CD4-positive, CD25-positive, alpha-beta regulatory T cell (primary cell): Measurements from ENCODE around the gene FRY. TPM values are rescaled to one million over a fixed set of nuclear protein-coding genes. Genes with fewer than 3 reads are reported as not detected.

Experiments used
- ATAC-seq, 2 donors: fragments of 150-1000 bp; cut with Tn5 transposase; one replicate each; pipeline ENCODE4 v1.10.0; 2021; ENCODE audit warnings: low read depth in 2 of 2, moderate number of reproducible peaks in 2 of 2, moderate library complexity in 1 of 2
- DNase-seq, 3 donors: peaks; one replicate each; pipeline versions ENCODE4 v3.0.0 to v3.0.0-alpha.2; 2012 to 2022; ENCODE audit warnings: mixed read lengths in 1 of 3
- H3K27ac ChIP-seq: one replicate; pipeline ENCODE4 v1.7.0; 2013; ENCODE audit warnings: mild to moderate bottlenecking, low read length; ENCODE audit not compliant: insufficient read depth, poor library complexity, severe bottlenecking
- H3K27me3 ChIP-seq: one replicate; pipeline ENCODE4 v1.7.0; 2013; ENCODE audit warnings: low read length; ENCODE audit not compliant: control insufficient read depth, insufficient read depth
- H3K36me3 ChIP-seq: one replicate; pipeline ENCODE4 v1.7.0; 2013; ENCODE audit warnings: mild to moderate bottlenecking, low read length, moderate library complexity; ENCODE audit not compliant: control insufficient read depth, insufficient read depth
- H3K4me1 ChIP-seq: 2 replicates; pipeline ENCODE4 v1.7.0; 2013; ENCODE audit warnings: mild to moderate bottlenecking, low read length; ENCODE audit not compliant: insufficient read depth, control insufficient read depth, poor library complexity, severe bottlenecking
- H3K4me3 ChIP-seq: one replicate; pipeline ENCODE4 v1.7.0; 2013; ENCODE audit warnings: low read depth, mild to moderate bottlenecking, low read length, moderate library complexity
- H3K9me3 ChIP-seq, 2 experiments: 1 replicate in 1 of 2; 2 replicates in 1 of 2; pipeline ENCODE4 v1.7.0; 2013; ENCODE audit warnings: low read length in 2 of 2, mild to moderate bottlenecking in 1 of 2, moderate library complexity in 1 of 2; ENCODE audit not compliant: control insufficient read depth in 2 of 2
- H3K27ac Mint-ChIP-seq, 3 donors: one replicate each; pipeline ENCODE4 v1.8.0; 2020 to 2022; ENCODE audit warnings: mild to moderate bottlenecking in 3 of 3, mixed read lengths in 3 of 3, moderate library complexity in 2 of 3
- H3K27me3 Mint-ChIP-seq: one replicate; pipeline ENCODE4 v1.8.0; 2022; ENCODE audit warnings: mild to moderate bottlenecking, mixed read lengths
- H3K36me3 Mint-ChIP-seq: one replicate; pipeline ENCODE4 v1.8.0; 2020; ENCODE audit warnings: mixed read lengths
- H3K4me1 Mint-ChIP-seq, 4 donors: one replicate each; pipeline ENCODE4 v1.8.0; 2020 to 2022; ENCODE audit warnings: mixed read lengths in 4 of 4, mild to moderate bottlenecking in 1 of 4
- H3K4me3 Mint-ChIP-seq, 4 donors: one replicate each; pipeline ENCODE4 v1.8.0; 2020 to 2022; ENCODE audit warnings: mild to moderate bottlenecking in 4 of 4, mixed read lengths in 4 of 4, moderate library complexity in 3 of 4
- H3K9me3 Mint-ChIP-seq, 7 donors: one replicate each; pipeline ENCODE4 v1.8.0; 2020 to 2022; ENCODE audit warnings: mixed read lengths in 7 of 7, mild to moderate bottlenecking in 3 of 7, moderate library complexity in 2 of 7
- polyA plus RNA-seq, 4 donors: library from polyadenylated mRNA; unstranded; fragments of 300-500 nt; fragmentation: Illumina TruSeq; gene quantifications; one replicate each; pipeline ENCODE4 v1.2.3, GENCODE V29; 2021
- total RNA-seq: library from RNA; stranded (reverse); gene quantifications from one replicate; pipeline ENCODE4 v1.2.3, GENCODE V29; 2022

FRY gene
- total and polyA plus RNA-seq, 5 donors from 2014 or later: 0.96 to 12.8 (median 1.0) TPM

- no peaks in the 10 kb centered on the region for H3K36me3 Mint-ChIP-seq
- Histone ChIP-seq H3K27ac (no peak overlapping the region), H3K27me3 (no peaks in the 10 kb centered on the region), H3K4me3 (no peak overlapping the region), H3K4me1 (no peaks in the 10 kb centered on the region), H3K36me3 (no peaks in the 10 kb centered on the region), H3K9me3 (no peaks in the 10 kb centered on the region)
- no peaks in the 10 kb centered on the region for H3K4me1 Mint-ChIP-seq
- H3K27me3 Mint-ChIP-seq: peaks cover 8% of the 10 kb centered on the region
- H3K27ac Mint-ChIP-seq: no peak overlapping the region
- no peak for DNase-seq
- no peak overlapping the region for H3K4me3 Mint-ChIP-seq
- no peak for ATAC-seq
- no peaks in the 10 kb centered on the region for H3K9me3 Mint-ChIP-seq
Measured at GRCh38 chr13:32264407-32264806, 232.8 kb downstream of the FRY start.

DNA sequence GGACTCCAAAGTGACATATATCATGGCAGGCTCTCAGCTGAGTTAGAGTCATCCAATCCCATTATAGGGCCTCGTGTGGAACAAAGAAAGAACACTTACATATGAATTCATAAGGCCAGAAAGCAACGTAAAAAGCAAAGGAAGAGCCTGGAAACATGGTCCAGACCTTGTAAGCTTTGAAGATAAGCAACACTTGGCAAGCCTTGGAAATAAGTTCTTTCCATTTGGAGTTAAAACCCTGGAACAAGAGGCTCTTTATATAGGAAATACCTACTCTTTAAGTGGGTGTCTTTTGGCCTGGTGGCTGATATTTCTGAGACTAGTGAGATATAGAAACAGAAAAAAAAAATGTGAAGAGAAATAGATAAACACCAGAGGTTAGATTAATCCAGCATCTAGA, 234.2 kb downstream of the FRY start:
- no peaks in the 10 kb centered on the region for H3K27me3 ChIP-seq
- no peak overlapping the region for H3K4me3 ChIP-seq
- no peak for ATAC-seq
- H3K27ac Mint-ChIP-seq: no peak overlapping the region
- H3K36me3 ChIP-seq: no peaks in the 10 kb centered on the region
- H3K9me3 Mint-ChIP-seq: no peaks in the 10 kb centered on the region
- H3K4me1 Mint-ChIP-seq: no peaks in the 10 kb centered on the region
- H3K27ac ChIP-seq: no peak overlapping the region
- no peak for DNase-seq
- no peaks in the 10 kb centered on the region for H3K4me1 ChIP-seq
- H3K27me3 Mint-ChIP-seq: peaks cover 4% of the 10 kb centered on the region
- H3K4me3 Mint-ChIP-seq: no peak overlapping the region
- H3K36me3 Mint-ChIP-seq: no peaks in the 10 kb centered on the region
- H3K9me3 ChIP-seq: no peaks in the 10 kb centered on the region

GRCh38 chr13:32266130-32266529, 234.6 kb downstream of the FRY start:
- no peak overlapping the region for H3K27ac ChIP-seq
- no peak overlapping the region for H3K27ac Mint-ChIP-seq
- no peak overlapping the region for H3K4me3 ChIP-seq
- no peaks in the 10 kb centered on the region for H3K9me3 ChIP-seq
- no peaks in the 10 kb centered on the region for H3K4me1 ChIP-seq
- H3K36me3 Mint-ChIP-seq: no peaks in the 10 kb centered on the region
- peaks cover 4% of the 10 kb centered on the region for H3K27me3 Mint-ChIP-seq
- peaks cover 0 to 1% (median 0%) of the 10 kb centered on the region in 7 donors for H3K9me3 Mint-ChIP-seq
- DNase-seq (no peak), ATAC-seq (no peak)
- no peaks in the 10 kb centered on the region for H3K4me1 Mint-ChIP-seq
- no peak overlapping the region for H3K4me3 Mint-ChIP-seq
- H3K36me3 ChIP-seq: no peaks in the 10 kb centered on the region
- H3K27me3 ChIP-seq: no peaks in the 10 kb centered on the region

DNA sequence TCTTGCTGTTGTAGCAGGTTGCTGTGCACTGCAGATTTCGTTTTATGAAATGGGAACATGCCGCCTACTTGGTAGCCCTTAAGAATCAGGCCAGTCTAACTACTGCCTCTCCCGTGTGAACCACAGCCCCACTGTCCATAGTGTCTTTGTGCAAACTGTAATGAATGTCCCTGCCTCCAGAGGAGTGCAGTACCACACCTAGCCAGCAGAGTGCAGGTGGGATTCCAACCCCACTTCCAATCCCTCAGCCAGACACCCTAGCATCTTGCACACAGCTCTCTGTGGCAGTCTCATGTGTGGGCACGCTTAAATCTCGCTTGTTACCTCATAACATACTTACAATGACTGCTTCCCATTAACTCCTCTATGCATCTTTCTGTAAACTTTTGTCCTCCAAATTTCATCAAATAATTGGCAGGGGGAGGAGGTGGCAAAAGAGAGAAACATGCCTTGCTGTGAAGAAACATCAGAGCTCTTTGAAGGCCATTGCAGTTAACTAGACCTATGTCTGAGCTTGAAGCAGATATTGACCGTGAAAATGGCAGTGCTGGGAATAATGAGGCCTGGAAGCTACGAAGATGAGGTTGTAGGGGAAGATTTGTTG, 236.4 kb downstream of the FRY start:
- peak; percentile 7 to 50 (median 33) for DNase-seq
- peaks cover 4% of the 10 kb centered on the region for H3K27me3 Mint-ChIP-seq
- no peaks in the 10 kb centered on the region for H3K36me3 ChIP-seq
- no peak overlapping the region for H3K27ac Mint-ChIP-seq
- H3K9me3 ChIP-seq: no peaks in the 10 kb centered on the region
- no peaks in the 10 kb centered on the region for H3K27me3 ChIP-seq
- H3K4me1 Mint-ChIP-seq: no peaks in the 10 kb centered on the region
- H3K4me3 Mint-ChIP-seq: no peak overlapping the region
- no peak overlapping the region for H3K27ac ChIP-seq
- peaks cover 0 to 1% (median 0%) of the 10 kb centered on the region in 7 donors for H3K9me3 Mint-ChIP-seq
- H3K4me3 ChIP-seq: no peak overlapping the region
- H3K4me1 ChIP-seq: no peaks in the 10 kb centered on the region
- ATAC-seq: peak; percentile 56 to 75
- H3K36me3 Mint-ChIP-seq: no peaks in the 10 kb centered on the region

GRCh38 chr13:32272021-32272683, 240.6 kb downstream of the FRY start:
- no peaks in the 10 kb centered on the region for H3K4me1 Mint-ChIP-seq
- no peaks in the 10 kb centered on the region for H3K36me3 ChIP-seq
- no peaks in the 10 kb centered on the region for H3K4me1 ChIP-seq
- H3K27me3 ChIP-seq: no peaks in the 10 kb centered on the region
- H3K9me3 ChIP-seq: no peaks in the 10 kb centered on the region
- H3K27ac Mint-ChIP-seq: no peak overlapping the region
- no peak for DNase-seq
- ATAC-seq: no peak
- no peak overlapping the region for H3K4me3 Mint-ChIP-seq
- H3K9me3 Mint-ChIP-seq: peaks cover 0 to 1% (median 0%) of the 10 kb centered on the region in 7 donors
- H3K36me3 Mint-ChIP-seq: no peaks in the 10 kb centered on the region
- H3K27me3 Mint-ChIP-seq: peaks cover 4% of the 10 kb centered on the region
- H3K27ac ChIP-seq: no peak overlapping the region
- no peak overlapping the region for H3K4me3 ChIP-seq

DNA sequence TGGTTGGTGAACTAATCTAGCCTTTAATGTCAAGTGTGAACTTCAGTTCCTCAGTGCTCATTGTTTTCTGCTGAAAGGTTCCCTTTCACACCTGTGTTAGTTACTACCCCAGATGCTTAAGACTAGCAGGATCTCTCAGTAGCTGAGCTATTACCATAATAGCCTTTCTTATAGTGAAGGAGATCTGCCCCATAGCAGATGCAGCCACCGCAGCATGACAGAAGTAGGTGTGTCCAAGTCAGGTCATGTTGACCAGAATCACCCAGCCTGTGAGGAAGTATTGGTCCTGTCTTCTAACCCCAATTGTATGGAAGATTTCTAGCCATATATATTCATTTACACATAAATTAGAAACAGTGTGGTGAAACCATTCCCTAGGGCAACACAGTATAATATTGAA, 246.3 kb downstream of the FRY start:
- Histone ChIP-seq H3K4me1 (no peaks in the 10 kb centered on the region), H3K27me3 (no peaks in the 10 kb centered on the region), H3K9me3 (no peaks in the 10 kb centered on the region), H3K27ac (no peak overlapping the region), H3K36me3 (no peaks in the 10 kb centered on the region), H3K4me3 (no peak overlapping the region)
- H3K36me3 Mint-ChIP-seq: no peaks in the 10 kb centered on the region
- no peaks in the 10 kb centered on the region for H3K4me1 Mint-ChIP-seq
- peaks cover 0 to 2% (median 0%) of the 10 kb centered on the region in 7 donors for H3K9me3 Mint-ChIP-seq
- ATAC-seq (no peak), DNase-seq (no peak)
- H3K4me3 Mint-ChIP-seq: no peak overlapping the region
- H3K27me3 Mint-ChIP-seq: peaks cover 8% of the 10 kb centered on the region
- no peak overlapping the region for H3K27ac Mint-ChIP-seq

DNA sequence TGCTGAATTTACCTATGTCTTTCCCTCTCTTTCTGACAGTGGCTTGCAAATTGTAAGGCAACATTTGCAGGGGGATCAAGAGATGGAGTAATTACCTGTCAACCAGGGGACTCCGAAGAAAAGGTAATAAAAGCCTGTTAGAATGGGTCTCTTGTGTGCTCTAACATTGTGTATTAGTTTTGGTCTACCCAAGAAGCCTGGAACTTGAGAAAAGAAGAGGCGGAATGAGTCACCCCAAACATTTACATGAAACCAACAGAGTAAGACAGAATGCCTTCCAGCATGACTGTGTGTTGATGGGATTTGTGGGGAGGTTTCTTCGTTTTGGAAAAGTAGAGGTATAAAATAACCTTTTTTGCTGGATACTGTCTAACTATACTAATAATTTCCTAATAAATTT, 246.9 kb downstream of the FRY start:
- Mint-ChIP-seq H3K27ac (no peak overlapping the region), H3K27me3 (peaks cover 8% of the 10 kb centered on the region), H3K4me1 (no peaks in the 10 kb centered on the region), H3K36me3 (no peaks in the 10 kb centered on the region), H3K9me3 (peaks cover 0 to 2% (median 0%) of the 10 kb centered on the region in 7 donors), H3K4me3 (no peak overlapping the region)
- Histone ChIP-seq H3K4me1 (no peaks in the 10 kb centered on the region), H3K36me3 (no peaks in the 10 kb centered on the region), H3K4me3 (no peak overlapping the region), H3K9me3 (no peaks in the 10 kb centered on the region), H3K27ac (no peak overlapping the region), H3K27me3 (no peaks in the 10 kb centered on the region)
- DNase-seq (no peak), ATAC-seq (no peak)

DNA sequence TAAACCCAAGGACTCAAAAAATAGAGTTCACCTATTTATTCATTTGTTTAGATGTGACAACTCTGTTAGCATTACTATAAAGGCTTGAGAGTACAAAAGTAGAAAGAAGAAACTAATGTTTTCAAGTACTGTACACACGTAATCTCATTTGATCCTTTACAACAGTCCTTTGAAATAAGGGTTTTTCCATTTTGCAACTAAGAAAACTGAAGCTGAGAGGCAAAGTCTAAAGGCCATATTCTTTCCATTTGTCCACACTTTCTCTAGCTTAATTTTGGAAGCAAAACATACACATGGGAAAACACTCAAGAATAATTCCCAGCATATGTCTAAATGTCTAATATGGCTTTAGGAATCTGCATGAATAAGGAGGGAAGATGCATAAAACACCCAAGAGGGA, 249.5 kb downstream of the FRY start:
- no peak overlapping the region for H3K27ac ChIP-seq
- H3K36me3 Mint-ChIP-seq: no peaks in the 10 kb centered on the region
- no peaks in the 10 kb centered on the region for H3K36me3 ChIP-seq
- peaks cover 8% of the 10 kb centered on the region for H3K27me3 Mint-ChIP-seq
- peaks cover 0 to 2% (median 0%) of the 10 kb centered on the region in 7 donors for H3K9me3 Mint-ChIP-seq
- H3K27ac Mint-ChIP-seq: no peak overlapping the region
- H3K27me3 ChIP-seq: peaks cover 6% of the 10 kb centered on the region
- DNase-seq (no peak), ATAC-seq (no peak)
- no peak overlapping the region for H3K4me3 ChIP-seq
- no peaks in the 10 kb centered on the region for H3K4me1 Mint-ChIP-seq
- no peak overlapping the region for H3K4me3 Mint-ChIP-seq
- no peaks in the 10 kb centered on the region for H3K9me3 ChIP-seq
- no peaks in the 10 kb centered on the region for H3K4me1 ChIP-seq
